ENCODE results near the gene TMEM215. TPM values are rescaled to one million over a fixed set of nuclear protein-coding genes. Genes with fewer than 3 reads are reported as not detected.
A peak's percentile ranks its signal among the peaks of the same experiment; 100 is the strongest.

TMEM215 gene
- total RNA-seq, 1 experiment from 2014 or later: 0.28 TPM

- H3K18ac ChIP-seq (ENCODE audit: insufficient read length, low read depth, low read length): no peak overlapping the region
- no peaks in the 10 kb centered on the region for H3K4me1 Mint-ChIP-seq
- no peaks in the 10 kb centered on the region; the same call in 1 of the 2 replicates for H3K27me3 ChIP-seq (ENCODE audit: insufficient read depth, low read length)
- peaks cover 48% of the 10 kb centered on the region for H3K27me3 Mint-ChIP-seq (ENCODE audit: low read depth)
- H3K27ac ChIP-seq (ENCODE audit: insufficient read length, low read depth, low read length): no peak overlapping the region
- no peak overlapping the region for H2BK12ac ChIP-seq (ENCODE audit: insufficient read length, low read depth, low read length)
- no peaks in the 10 kb centered on the region for H3K79me2 ChIP-seq (ENCODE audit: insufficient read depth, low read length)
- H4K20me1 ChIP-seq (ENCODE audit: control insufficient read depth, insufficient read depth, insufficient read length): no peaks in the 10 kb centered on the region
- H3T11ph ChIP-seq (ENCODE audit: low read length): no peak overlapping the region
- no peak overlapping the region for H2BK120ac ChIP-seq (ENCODE audit: low read depth, low read length, poor library complexity, severe bottlenecking)
- no peak for DNase-seq
- WGBS (ENCODE audit: extremely low coverage, insufficient read length, low lambda C conversion rate): no CpG with 5 or more reads among the region's 3 CpGs
- H3K36me3 Mint-ChIP-seq (ENCODE audit: insufficient read depth in 1 of 3, low read depth in 3 of 3): peaks cover 5 to 10% (median 6%) of the 10 kb centered on the region in 3 experiments; a peak in 6 of 7 replicates
- H2BK20ac ChIP-seq (ENCODE audit: low read depth, low read length, poor library complexity, severe bottlenecking): no peak overlapping the region
- H3K9me3 Mint-ChIP-seq: peaks cover 24 to 59% of the 10 kb centered on the region in 2 experiments
- no peak overlapping the region for H3K9ac ChIP-seq (ENCODE audit: extremely low read depth, insufficient read length, low read length)
- no peak overlapping the region for H2AK5ac ChIP-seq (ENCODE audit: insufficient read length, low read length)
- H3K9me3 ChIP-seq (ENCODE audit: control insufficient read depth, low read depth, low read length): no peaks in the 10 kb centered on the region
- no peaks in the 10 kb centered on the region for H3K4me1 ChIP-seq (ENCODE audit: insufficient read depth, low read length)
- TF ChIP-seq CTCF (conservative IDR thresholded peaks at IDR 0.05): no peak
- H3K4me3 Mint-ChIP-seq: no peak overlapping the region
- H4K8ac ChIP-seq (replicated peaks; ENCODE audit: insufficient read length, low read depth, low read length): no peak overlapping the region
- no peak overlapping the region for H4K5ac ChIP-seq (ENCODE audit: insufficient read length, low read depth, low read length)
- H3K4me2 ChIP-seq (ENCODE audit: insufficient read depth, insufficient read length, low read length): no peak overlapping the region
- H3K23me2 ChIP-seq (ENCODE audit: insufficient read length, low read depth, low read length, poor library complexity, severe bottlenecking): no peaks in the 10 kb centered on the region
- H3K14ac ChIP-seq (ENCODE audit: insufficient read depth, low read length): no peak overlapping the region
- no peak overlapping the region for H2BK5ac ChIP-seq (ENCODE audit: insufficient read length, low read length)
- no peak overlapping the region for H2AFZ ChIP-seq (ENCODE audit: low read length)
- H3K56ac ChIP-seq (ENCODE audit: insufficient read length, low read depth, low read length): no peak overlapping the region
- no peaks in the 10 kb centered on the region for H3K79me1 ChIP-seq (ENCODE audit: insufficient read depth, low read depth, low read length, poor library complexity, severe bottlenecking)
- no peak overlapping the region for H2BK15ac ChIP-seq (ENCODE audit: low read depth, low read length)
- H4K91ac ChIP-seq (ENCODE audit: insufficient read length, low read depth, low read length): no peak overlapping the region
- 0 out of 7 replicates have a peak overlapping the region, but pooled peaks of 1 of the 3 experiments have one; percentile 4 for H3K27ac Mint-ChIP-seq
- H3K23ac ChIP-seq (ENCODE audit: insufficient read length, low read depth, low read length): no peak overlapping the region
- H3K4ac ChIP-seq (ENCODE audit: low read depth, low read length): no peak overlapping the region
Measured at GRCh38 chr9:32776201-32776600, 7.1 kb upstream of the TMEM215 start.
